K562 (cell line): Measurements from ENCODE around the gene CCDC3. TPM values are rescaled to one million over a fixed set of nuclear protein-coding genes. Genes with fewer than 3 reads are reported as not detected.

ENCODE experiments used
- ATAC-seq: fragments of 200-7000 bp; cut with Tn5 transposase; 3 replicates; pipeline ENCODE4 v1.9.1; 2020; ENCODE audit warnings: moderate library complexity
- BruUV-seq: library from RNA; stranded (reverse); fragments of 400-500 nt; replicated peaks from 2 replicates; lab custom pipeline; 2021; lab: Mats Ljungman, UMichigan
- CTCF ChIA-PET: fragments of 300-600 bp; formaldehyde crosslinking; extraction: SDS; loops from one replicate; lab custom pipeline; 2021; ENCODE audit warnings: low intra/inter-chr PET ratio; lab: Yijun Ruan, JAX
- POLR2A ChIA-PET: fragments of 300-600, 350-650 bp; sonication (Branson Sonifier 250); formaldehyde crosslinking; extraction: SDS; loops from one replicate; lab custom pipeline; 2021; ENCODE audit warnings: antibody characterized with exemption, inconsistent platforms; lab: Yijun Ruan, JAX
- DNase-seq, 4 experiments: peaks; one replicate each; pipeline versions ENCODE4 v3.0.0 to v3.0.0-alpha.2; 2011 to 2018; ENCODE audit warnings: low spot score in 3 of 4, mixed read lengths in 3 of 4; ENCODE audit errors: extremely low read depth in 1 of 4
- FAIRE-seq: peaks from 2 replicates; lab custom pipeline; 2011; peaks lifted over from hg19 to GRCh38; lab: Jason Lieb, UNC
- H2AFZ ChIP-seq: 2 replicates; pipeline ENCODE4 v1.6.0; 2011; ENCODE audit warnings: low read depth, low read length, control low read depth, inconsistent platforms
- H3K27ac ChIP-seq: fragments of 200-600 bp; 3 replicates; pipeline ENCODE4 v1.8.0; 2011; ENCODE audit warnings: low read depth, mild to moderate bottlenecking, control low read depth, inconsistent platforms, low read length, moderate library complexity, mixed read lengths; ENCODE audit errors: extremely low read depth
- H3K27me3 ChIP-seq, 2 experiments: fragments of 300-600 bp in 1 of 2; 2 replicates in 1 of 2; 3 replicates in 1 of 2; pipeline versions ENCODE4 v1.6.0 to v1.8.0; 2011; ENCODE audit warnings: inconsistent platforms in 2 of 2, low read length in 2 of 2, mild to moderate bottlenecking in 1 of 2, mixed read lengths in 1 of 2, moderate library complexity in 1 of 2; ENCODE audit not compliant: control insufficient read depth in 2 of 2, insufficient read depth in 2 of 2
- H3K36me3 ChIP-seq: fragments of 300-600 bp; 3 replicates; pipeline ENCODE4 v1.8.0; 2011; ENCODE audit warnings: mild to moderate bottlenecking, low read length, inconsistent platforms; ENCODE audit not compliant: control insufficient read depth, insufficient read depth
- H3K4me1 ChIP-seq, 2 experiments: fragments of 200-600 bp in 1 of 2; replicated peaks in 1 of 2; 2 replicates in 1 of 2; 3 replicates in 1 of 2; pipeline versions ENCODE4 v1.5.1 to v1.8.0; 2011; ENCODE audit warnings: inconsistent platforms in 2 of 2, low read length in 2 of 2, mild to moderate bottlenecking in 1 of 2, mixed read lengths in 1 of 2, moderate library complexity in 1 of 2; ENCODE audit not compliant: control insufficient read depth in 2 of 2, insufficient read depth in 2 of 2
- H3K4me2 ChIP-seq: 2 replicates; pipeline ENCODE4 v1.6.1; 2011; ENCODE audit warnings: low read length, control low read depth, inconsistent platforms, mixed read lengths; ENCODE audit not compliant: insufficient read depth
- H3K4me3 ChIP-seq: fragments of 200-600 bp; sonication (generic), shearing (Covaris generic); 2 replicates; pipeline ENCODE4 v1.5.1; 2016; ENCODE audit warnings: control low read depth, inconsistent platforms
- H3K79me2 ChIP-seq: fragments of 200-600 bp; 3 replicates; pipeline ENCODE4 v1.8.0; 2011; ENCODE audit warnings: low read length, inconsistent platforms; ENCODE audit not compliant: control insufficient read depth, insufficient read depth
- H3K9ac ChIP-seq, 2 experiments: 2 replicates each; pipeline versions ENCODE4 v1.6.0 to v1.6.1; 2011; ENCODE audit warnings: low read depth in 2 of 2, low read length in 2 of 2, control low read depth in 1 of 2, inconsistent platforms in 1 of 2, mild to moderate bottlenecking in 1 of 2, mixed read lengths in 1 of 2; ENCODE audit not compliant: insufficient read depth in 1 of 2
- H3K9me1 ChIP-seq: one replicate; pipeline ENCODE4 v1.6.0; 2011; ENCODE audit warnings: inconsistent platforms, mild to moderate bottlenecking, low read length, moderate library complexity; ENCODE audit not compliant: control insufficient read depth, insufficient read depth
- H3K9me3 ChIP-seq: replicated peaks from 2 replicates; pipeline ENCODE4 v1.5.1; 2011; ENCODE audit warnings: low read depth, low read length, inconsistent platforms; ENCODE audit not compliant: control insufficient read depth, insufficient read depth
- H4K20me1 ChIP-seq: replicated peaks from 2 replicates; pipeline ENCODE4 v1.6.1; 2011; ENCODE audit warnings: low read length, inconsistent platforms, mixed read lengths; ENCODE audit not compliant: control insufficient read depth, insufficient read depth
- ELF2 ChIP-seq: fragments of 250-450 bp; sonication (Bioruptor Pico); IDR thresholded peaks from 2 replicates; pipeline ENCODE4 v1.5.0; 2021; ENCODE audit warnings: mild to moderate bottlenecking
- LEF1 ChIP-seq: fragments of 450-650 bp; IDR thresholded peaks from 2 replicates; pipeline ENCODE4 v1.6.1; 2016; ENCODE audit warnings: mild to moderate bottlenecking
- MAFF ChIP-seq: IDR thresholded peaks from 2 replicates; pipeline ENCODE4 v1.6.1; 2012; ENCODE audit warnings: low read length, improper control_type of control experiment
- RBM39 ChIP-seq: fragments of 200-400 bp; formaldehyde crosslinking; optimal IDR thresholded peaks from 2 replicates; pipeline ENCODE3; 2018; ENCODE audit warnings: low read depth, low read length
- SP1 ChIP-seq: sonication (generic); formaldehyde crosslinking; IDR thresholded peaks from 2 replicates; pipeline ENCODE4 v1.8.1; 2022; ENCODE audit warnings: mild to moderate bottlenecking, missing genetic modification reagents
- TARDBP ChIP-seq: fragments of 450-650 bp; IDR thresholded peaks from 2 replicates; pipeline ENCODE4 v1.6.1; 2016
- TRIM25 ChIP-seq: fragments of 450-650 bp; IDR thresholded peaks from 2 replicates; pipeline ENCODE4 v1.7.0; 2016; ENCODE audit warnings: borderline replicate concordance
- ZFX ChIP-seq: sonication (generic); formaldehyde crosslinking; IDR thresholded peaks from 2 replicates; pipeline ENCODE4 v1.8.0; 2022; ENCODE audit warnings: mild to moderate bottlenecking, missing genetic modification reagents, moderate library complexity
- ZNF12 ChIP-seq: sonication (generic); formaldehyde crosslinking; IDR thresholded peaks from 2 replicates; pipeline ENCODE4 v1.4.0; 2020; ENCODE audit warnings: mild to moderate bottlenecking, missing genetic modification reagents
- ZNF764 ChIP-seq: fragments of 250-450 bp; sonication (Bioruptor Pico); IDR thresholded peaks from 2 replicates; pipeline ENCODE4 v1.4.0; 2020; ENCODE audit warnings: low read depth, mild to moderate bottlenecking, moderate library complexity
- WGBS: fragments of 100-300 bp; shearing (Covaris generic); methylation state at CpG from one replicate; pipeline ENCODE4 v1.1.6; 2016; ENCODE audit warnings: low coverage, mixed read lengths; ENCODE audit not compliant: insufficient coverage; ENCODE audit errors: missing lambda C conversion rate; 5-methylcytosine and 5-hydroxymethylcytosine counted together
- in situ Hi-C: fragments of 300-500 bp; cut with MboI; formaldehyde crosslinking; loops from 4 replicates; pipeline ENCODE4 v1.15.0; 2018; ENCODE audit warnings: inconsistent platforms, mixed read lengths
- intact Hi-C: fragments of 100-400 bp; cut with micrococcal nuclease; formaldehyde crosslinking; loops from 2 replicates; pipeline ENCODE4 v1.14.2; 2022
- polyA plus RNA-seq, 8 experiments: library from polyadenylated mRNA; depleted of rRNA in 4 of 8; stranded (reverse) in 5 of 8; unstranded in 3 of 8; fragments of >200 nt; fragmentation: Nextera tagmentation in 2 of 8; fragmentation: Illumina TruSeq in 1 of 8; extraction: Ambion mirVana in 2 of 8; extraction: Trizol in 1 of 8; gene quantifications; 2 replicates each; pipeline versions ENCODE4 v1.2.1 to v1.2.3, GENCODE V29; 2011 to 2014; ENCODE audit warnings: inconsistent platforms in 1 of 8, missing spikeins in 1 of 8
- total RNA-seq, 7 experiments: library from RNA; depleted of rRNA in 6 of 7; stranded (reverse); fragments of >200 nt in 6 of 7; fragmentation: Illumina TruSeq in 2 of 7; extraction: Trizol in 2 of 7; gene quantifications; 2 replicates each; pipeline versions ENCODE4 v1.2.1 to v1.2.3, GENCODE V29; 2011 to 2021; ENCODE audit warnings: low replicate concordance in 1 of 7

Gene CCDC3
- total and polyA plus RNA-seq, 9 of the 15 experiments (the other 6 are each of a cell fraction or from before 2014, with no cell fraction given): not detected

GRCh38 chr10:13003759-13004158 is 2.2 kb upstream of the CCDC3 start:
- TF ChIP-seq ZNF764 (CRISPR knock-in tag) (no peak), ELF2 (CRISPR knock-in tag) (no peak), ZFX (no peak), TRIM25 (no peak), TARDBP (no peak), MAFF (no peak), SP1 (CRISPR knock-in tag) (no peak), RBM39 (no peak), ZNF12 (CRISPR knock-in tag) (no peak), LEF1 (no peak)
- TF ChIP-seq, all 486 proteins: peak for 0
- Histone ChIP-seq H3K79me2 (no peaks in the 10 kb centered on the region), H4K20me1 (no peaks in the 10 kb centered on the region; the same call in 1 of the 2 replicates), H3K27me3 (peaks cover 10 to 11% of the 10 kb centered on the region in 2 experiments; a peak in 4 of 5 replicates), H3K36me3 (no peaks in the 10 kb centered on the region), H3K4me2 (no peak overlapping the region), H3K4me3 (no peak overlapping the region), H3K4me1 (peaks cover 0 to 10% of the 10 kb centered on the region in 2 experiments; a peak in 2 of 5 replicates), H3K27ac (no peak overlapping the region), H3K9me1 (no peaks in the 10 kb centered on the region), H3K9ac (no peak overlapping the region), H3K9me3 (no peaks in the 10 kb centered on the region), H2AFZ (no peak overlapping the region)
- in situ Hi-C loops: no loop called here
- BruUV-seq: no TSS peak
- ATAC-seq (no peak), DNase-seq (no peak), FAIRE-seq (no peak)
- 0% methylated on average over 3 of the region's 3 CpGs for WGBS
- POLR2A ChIA-PET: no interaction called here
- intact Hi-C loops: no loop called here
- CTCF ChIA-PET: no interaction called here
